ENCODE measurements around the gene TMEM163.

- no peak for TF ChIP-seq CTCF (IDR thresholded peaks at IDR 0.05)
- TF ChIP-seq POLR2AphosphoS5 (IDR thresholded peaks at IDR 0.05): no peak
Measured at GRCh38 chr2:134493797-134494196, 225.0 kb downstream of the TMEM163 start.
